CD4-positive, alpha-beta T cell (primary cell): ENCODE measurements around the gene RYR2. TPM values are rescaled to one million over a fixed set of nuclear protein-coding genes. Genes with fewer than 3 reads are reported as not detected.

Source experiments
- ATAC-seq: fragments of 200-7000 bp; cut with Tn5 transposase; one replicate; pipeline ENCODE4 v1.10.0; 2022; ENCODE audit warnings: mild to moderate bottlenecking; ENCODE audit not compliant: poor library complexity
- CTCF ChIA-PET: fragments of 350-600 bp; sonication (Branson Sonifier 250); formaldehyde crosslinking; loops from one replicate; lab custom pipeline; 2021; ENCODE audit warnings: antibody characterized with exemption, inconsistent platforms; lab: Charles Lee
- POLR2A ChIA-PET: fragments of 350-600 bp; sonication (Branson Sonifier 250); formaldehyde crosslinking; loops from one replicate; lab custom pipeline; 2021; ENCODE audit warnings: antibody characterized with exemption, inconsistent platforms; lab: Charles Lee
- DNase-seq, 14 experiments: peaks; one replicate each; pipeline ENCODE4 v3.0.0-alpha.2; 2013 to 2020; ENCODE audit warnings: mixed read lengths in 2 of 14
- H3K27ac ChIP-seq, 2 donors: one replicate each; pipeline versions ENCODE4 v1.5.1 to v1.7.0; 2013; ENCODE audit warnings: low read length in 2 of 2, low read depth in 1 of 2, mild to moderate bottlenecking in 1 of 2
- H3K27me3 ChIP-seq, 2 experiments: 1 replicate in 1 of 2; 2 replicates in 1 of 2; pipeline versions ENCODE4 v1.6.1 to v1.7.0; 2013; ENCODE audit warnings: low read length in 2 of 2, control low read depth in 1 of 2, mild to moderate bottlenecking in 1 of 2, moderate library complexity in 1 of 2; ENCODE audit not compliant: insufficient read depth in 2 of 2, control insufficient read depth in 1 of 2
- H3K36me3 ChIP-seq: one replicate; pipeline ENCODE4 v1.6.1; 2013; ENCODE audit warnings: low read length, control low read depth; ENCODE audit not compliant: insufficient read depth
- H3K4me1 ChIP-seq: one replicate; pipeline ENCODE4 v1.6.1; 2013; ENCODE audit warnings: low read length, control low read depth; ENCODE audit not compliant: insufficient read depth
- H3K4me3 ChIP-seq: one replicate; pipeline ENCODE4 v1.5.1; 2013; ENCODE audit warnings: mild to moderate bottlenecking, low read length, moderate library complexity
- H3K9me3 ChIP-seq, 2 experiments: 1 replicate in 1 of 2; 2 replicates in 1 of 2; pipeline versions ENCODE4 v1.6.1 to v1.7.0; 2013; ENCODE audit warnings: low read length in 2 of 2, mild to moderate bottlenecking in 2 of 2, control low read depth in 1 of 2, moderate library complexity in 1 of 2; ENCODE audit not compliant: control insufficient read depth in 1 of 2, insufficient read depth in 1 of 2
- H3K27ac Mint-ChIP-seq: one replicate; pipeline ENCODE4 v1.8.0; 2020; ENCODE audit warnings: mixed read lengths
- H3K27me3 Mint-ChIP-seq: one replicate; pipeline ENCODE4 v1.8.0; 2021; ENCODE audit warnings: mixed read lengths
- H3K36me3 Mint-ChIP-seq: one replicate; pipeline ENCODE4 v1.8.0; 2021; ENCODE audit warnings: low read depth, mixed read lengths
- H3K4me1 Mint-ChIP-seq: one replicate; pipeline ENCODE4 v1.8.0; 2021; ENCODE audit warnings: low read depth, mixed read lengths
- H3K4me3 Mint-ChIP-seq: one replicate; pipeline ENCODE4 v1.8.0; 2020; ENCODE audit warnings: mild to moderate bottlenecking, mixed read lengths
- H3K9me3 Mint-ChIP-seq: one replicate; pipeline ENCODE4 v1.8.0; 2020; ENCODE audit warnings: mixed read lengths
- CTCF ChIP-seq: fragments of 200-600 bp; IDR thresholded peaks from one replicate; pipeline ENCODE4 v1.8.0; 2022; ENCODE audit warnings: antibody characterized with exemption, mild to moderate bottlenecking
- intact Hi-C, 2 experiments: fragments of 100-400 bp; cut with DNase I in 1 of 2; cut with micrococcal nuclease in 1 of 2; formaldehyde crosslinking; loops; one replicate each; pipeline versions ENCODE4 v1.15.1 to v1.9.0; 2023 to 2025; cut with DNase I, micrococcal nuclease
- total RNA-seq, 174 experiments: library from RNA in 2 of 174; stranded (reverse) in 2 of 174; gene quantifications; one replicate each; pipeline ENCODE4 v1.2.3 and lab custom pipeline; 2021 to 2026

Gene RYR2
- total RNA-seq, 2 experiments from 2014 or later: not detected

- Histone ChIP-seq H3K27ac (no peak overlapping the region), H3K27me3 (no peaks in the 10 kb centered on the region), H3K4me3 (no peak overlapping the region), H3K4me1 (no peaks in the 10 kb centered on the region), H3K36me3 (no peaks in the 10 kb centered on the region), H3K9me3 (peaks cover 0 to 5% of the 10 kb centered on the region in 2 experiments)
- H3K4me1 Mint-ChIP-seq: no peaks in the 10 kb centered on the region
- TF ChIP-seq CTCF: no peak
- CTCF ChIA-PET: no interaction called here
- no peak overlapping the region for H3K4me3 Mint-ChIP-seq
- POLR2A ChIA-PET: no interaction called here
- ATAC-seq (no peak), DNase-seq (no peak)
- intact Hi-C loops: no loop called here
- no peaks in the 10 kb centered on the region for H3K9me3 Mint-ChIP-seq
- H3K27me3 Mint-ChIP-seq: no peaks in the 10 kb centered on the region
- H3K27ac Mint-ChIP-seq: no peak overlapping the region
- no peaks in the 10 kb centered on the region for H3K36me3 Mint-ChIP-seq
Observed at GRCh38 chr1:237650809-237651208, 608.8 kb downstream of the RYR2 start.

GRCh38 chr1:237655778-237656177, 613.8 kb downstream of the RYR2 start:
- TF ChIP-seq CTCF: no peak
- no peaks in the 10 kb centered on the region for H3K9me3 Mint-ChIP-seq
- no peaks in the 10 kb centered on the region for H3K36me3 ChIP-seq
- no peak for DNase-seq
- ChIA-PET CTCF (no interaction called here), POLR2A (no interaction called here)
- H3K27me3 ChIP-seq: no peaks in the 10 kb centered on the region
- H3K27ac ChIP-seq: no peak overlapping the region
- no peaks in the 10 kb centered on the region for H3K4me1 Mint-ChIP-seq
- no peaks in the 10 kb centered on the region for H3K36me3 Mint-ChIP-seq
- ATAC-seq: no peak
- H3K4me1 ChIP-seq: no peaks in the 10 kb centered on the region
- H3K4me3 Mint-ChIP-seq: no peak overlapping the region
- H3K27ac Mint-ChIP-seq: no peak overlapping the region
- no peaks in the 10 kb centered on the region for H3K27me3 Mint-ChIP-seq
- no peak overlapping the region for H3K4me3 ChIP-seq
- intact Hi-C loops: no loop called here
- peaks cover 0 to 5% of the 10 kb centered on the region in 2 experiments for H3K9me3 ChIP-seq

GRCh38 chr1:237664348-237664747, 622.4 kb downstream of the RYR2 start:
- Histone ChIP-seq H3K9me3 (no peaks in the 10 kb centered on the region), H3K4me3 (no peak overlapping the region), H3K27ac (no peak overlapping the region), H3K27me3 (no peaks in the 10 kb centered on the region), H3K36me3 (no peaks in the 10 kb centered on the region), H3K4me1 (no peaks in the 10 kb centered on the region)
- H3K27me3 Mint-ChIP-seq: no peaks in the 10 kb centered on the region
- H3K4me3 Mint-ChIP-seq: no peak overlapping the region
- H3K4me1 Mint-ChIP-seq: no peaks in the 10 kb centered on the region
- ATAC-seq (no peak), DNase-seq (no peak)
- no peak for TF ChIP-seq CTCF
- ChIA-PET CTCF (no interaction called here), POLR2A (no interaction called here)
- H3K36me3 Mint-ChIP-seq: no peaks in the 10 kb centered on the region
- no peaks in the 10 kb centered on the region for H3K9me3 Mint-ChIP-seq
- no peak overlapping the region for H3K27ac Mint-ChIP-seq
- intact Hi-C loops: no loop called here
